Hepatocyte (in vitro differentiated cells): ENCODE data around the gene FAM217A. TPM values are rescaled to one million over a fixed set of nuclear protein-coding genes. Genes with fewer than 3 reads are reported as not detected.

Experiments
- DNase-seq: peaks from one replicate; pipeline ENCODE4 v3.0.0-alpha.2; 2016; ENCODE audit warnings: low spot score
- H2AFZ ChIP-seq: fragments of 200-600 bp; sonication (generic); 2 replicates; pipeline ENCODE4 v1.6.0; 2016; ENCODE audit warnings: antibody characterized with exemption, mild to moderate bottlenecking
- H3K27ac ChIP-seq: fragments of 200-600 bp; sonication (generic); 2 replicates; pipeline ENCODE4 v1.5.1; 2016; ENCODE audit warnings: mild to moderate bottlenecking
- H3K27me3 ChIP-seq: fragments of 200-600 bp; sonication (generic); 2 replicates; pipeline ENCODE4 v1.6.1; 2016
- H3K36me3 ChIP-seq: fragments of 200-600 bp; sonication (generic); replicated peaks from 2 replicates; pipeline ENCODE4 v1.5.1; 2016; ENCODE audit warnings: low read depth; ENCODE audit not compliant: insufficient read depth
- H3K4me1 ChIP-seq: fragments of 200-600 bp; sonication (generic); 2 replicates; pipeline ENCODE4 v1.5.1; 2016; ENCODE audit warnings: mild to moderate bottlenecking, moderate library complexity; ENCODE audit not compliant: insufficient read depth
- H3K4me2 ChIP-seq: fragments of 200-600 bp; sonication (generic); 2 replicates; pipeline ENCODE4 v1.6.0; 2016
- H3K4me3 ChIP-seq: fragments of 200-600 bp; sonication (generic); 2 replicates; pipeline ENCODE4 v1.5.1; 2016; ENCODE audit warnings: mild to moderate bottlenecking
- H3K79me2 ChIP-seq: fragments of 200-600 bp; sonication (generic); 2 replicates; pipeline ENCODE4 v1.6.0; 2017; ENCODE audit warnings: mild to moderate bottlenecking
- H3K9me2 ChIP-seq: fragments of 200-600 bp; sonication (generic); replicated peaks from 2 replicates; pipeline ENCODE4 v1.6.0; 2017; ENCODE audit warnings: mild to moderate bottlenecking; ENCODE audit not compliant: insufficient read depth
- H3K9me3 ChIP-seq: fragments of 200-600 bp; sonication (generic); 2 replicates; pipeline ENCODE4 v1.5.1; 2016; ENCODE audit warnings: low read depth, mild to moderate bottlenecking
- H4K20me1 ChIP-seq: fragments of 200-600 bp; sonication (generic); 2 replicates; pipeline ENCODE4 v1.6.0; 2016; ENCODE audit warnings: mild to moderate bottlenecking; ENCODE audit not compliant: insufficient read depth, poor library complexity, severe bottlenecking
- EZH2 ChIP-seq: fragments of 200-600 bp; sonication (generic); IDR thresholded peaks from 2 replicates; pipeline ENCODE4 v1.6.1; 2016; ENCODE audit warnings: antibody characterized with exemption, mild to moderate bottlenecking, borderline replicate concordance
- EZH2phosphoT487 ChIP-seq: fragments of 200-600 bp; sonication (generic); IDR thresholded peaks from one replicate; pipeline ENCODE4 v1.6.1; 2018; ENCODE audit warnings: antibody characterized with exemption, mild to moderate bottlenecking, low read depth, moderate library complexity; ENCODE audit not compliant: unreplicated experiment, severe bottlenecking
- WGBS: methylation state at CpG from one replicate; pipeline ENCODE4 v1.1.6; 2016; ENCODE audit warnings: low lambda C conversion rate; ENCODE audit errors: missing lambda C conversion rate; 5-methylcytosine and 5-hydroxymethylcytosine counted together
- polyA plus RNA-seq: library from polyadenylated mRNA; unstranded; fragments of >200 nt; fragmentation: Nextera tagmentation; extraction: Ambion mirVana; gene quantifications from 2 replicates; pipeline ENCODE4 v1.2.1, GENCODE V29; 2016
- total RNA-seq: library from RNA; depleted of rRNA; stranded (reverse); fragments of >200 nt; gene quantifications from 2 replicates; pipeline ENCODE4 v1.2.3, GENCODE V29; 2014
- TF ChIP-seq, protein P1 (sequence below): fragments of 200-600 bp; sonication (generic); IDR thresholded peaks from 2 replicates; pipeline ENCODE4 v1.5.1; 2016; ENCODE audit warnings: antibody characterized with exemption, mild to moderate bottlenecking; ENCODE audit not compliant: poor library complexity

The FAM217A gene
- total and polyA plus RNA-seq, 2 experiments from 2014 or later = not detected

- no peaks in the 10 kb centered on the region for H3K27me3 ChIP-seq
- H2AFZ ChIP-seq = no peak overlapping the region
- H4K20me1 ChIP-seq = peaks cover 81% of the 10 kb centered on the region
- H3K4me1 ChIP-seq = peaks cover 9% of the 10 kb centered on the region
- H3K4me3 ChIP-seq = no peak overlapping the region
- no peaks in the 10 kb centered on the region for H3K36me3 ChIP-seq
- no peak overlapping the region for H3K27ac ChIP-seq
- H3K9me3 ChIP-seq = no peaks in the 10 kb centered on the region
- peaks cover 100% of the 10 kb centered on the region for H3K79me2 ChIP-seq
- no peak for DNase-seq
- H3K9me2 ChIP-seq = no peaks in the 10 kb centered on the region
- TF ChIP-seq, protein P1, sequence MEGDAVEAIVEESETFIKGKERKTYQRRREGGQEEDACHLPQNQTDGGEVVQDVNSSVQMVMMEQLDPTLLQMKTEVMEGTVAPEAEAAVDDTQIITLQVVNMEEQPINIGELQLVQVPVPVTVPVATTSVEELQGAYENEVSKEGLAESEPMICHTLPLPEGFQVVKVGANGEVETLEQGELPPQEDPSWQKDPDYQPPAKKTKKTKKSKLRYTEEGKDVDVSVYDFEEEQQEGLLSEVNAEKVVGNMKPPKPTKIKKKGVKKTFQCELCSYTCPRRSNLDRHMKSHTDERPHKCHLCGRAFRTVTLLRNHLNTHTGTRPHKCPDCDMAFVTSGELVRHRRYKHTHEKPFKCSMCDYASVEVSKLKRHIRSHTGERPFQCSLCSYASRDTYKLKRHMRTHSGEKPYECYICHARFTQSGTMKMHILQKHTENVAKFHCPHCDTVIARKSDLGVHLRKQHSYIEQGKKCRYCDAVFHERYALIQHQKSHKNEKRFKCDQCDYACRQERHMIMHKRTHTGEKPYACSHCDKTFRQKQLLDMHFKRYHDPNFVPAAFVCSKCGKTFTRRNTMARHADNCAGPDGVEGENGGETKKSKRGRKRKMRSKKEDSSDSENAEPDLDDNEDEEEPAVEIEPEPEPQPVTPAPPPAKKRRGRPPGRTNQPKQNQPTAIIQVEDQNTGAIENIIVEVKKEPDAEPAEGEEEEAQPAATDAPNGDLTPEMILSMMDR = no peak
- TF ChIP-seq EZH2phosphoT487 = no peak
- H3K4me2 ChIP-seq = no peak overlapping the region
Observed at GRCh38 chr6:4028051-4028450, 50.9 kb downstream of the FAM217A start.

- Histone ChIP-seq H3K4me1 (peaks cover 14% of the 10 kb centered on the region), H3K4me2 (no peak overlapping the region), H3K9me3 (no peaks in the 10 kb centered on the region), H3K4me3 (no peak overlapping the region), H3K27me3 (no peaks in the 10 kb centered on the region), H3K79me2 (peaks cover 91% of the 10 kb centered on the region), H3K27ac (no peak overlapping the region), H3K9me2 (no peaks in the 10 kb centered on the region), H3K36me3 (no peaks in the 10 kb centered on the region), H4K20me1 (peaks cover 78% of the 10 kb centered on the region), H2AFZ (no peak overlapping the region)
- 92% methylated on average over 1 of the region's 1 CpG for WGBS
- DNase-seq = no peak
- TF ChIP-seq, protein P1 = no peak
- no peak for TF ChIP-seq EZH2phosphoT487
- no peak for TF ChIP-seq EZH2
Observed at GRCh38 chr6:4025681-4026080, 53.3 kb downstream of the FAM217A start.

GRCh38 chr6:4023240-4023639 lies 55.7 kb downstream of the FAM217A start:
- Histone ChIP-seq H3K27me3 (no peaks in the 10 kb centered on the region), H3K36me3 (no peaks in the 10 kb centered on the region), H4K20me1 (peaks cover 60% of the 10 kb centered on the region), H3K4me2 (peak overlapping the region; percentile 83), H3K27ac (peak overlapping the region; percentile 98), H3K4me1 (peaks cover 24% of the 10 kb centered on the region), H3K9me2 (no peaks in the 10 kb centered on the region), H3K79me2 (peaks cover 81% of the 10 kb centered on the region), H3K9me3 (no peaks in the 10 kb centered on the region), H3K4me3 (peak overlapping the region; percentile 56), H2AFZ (no peak overlapping the region)
- DNase-seq = no peak
- 67% methylated on average over 1 of the region's 1 CpG for WGBS
- TF ChIP-seq, protein P1 = no peak
- no peak for TF ChIP-seq EZH2phosphoT487
- TF ChIP-seq EZH2 = no peak
